A673 (cell line): ENCODE data around the gene IGLON5. TPM values are rescaled to one million over a fixed set of nuclear protein-coding genes. Genes with fewer than 3 reads are reported as not detected.

Source experiments
- BruUV-seq: library from RNA; stranded (reverse); fragments of 400-500 nt; replicated peaks from 2 replicates; lab custom pipeline; 2021; lab: Mats Ljungman, UMichigan
- CTCF ChIA-PET: fragments of 300-600 bp; sonication (Branson Sonifier 250); formaldehyde crosslinking; loops from one replicate; lab custom pipeline; 2022; ENCODE audit warnings: antibody characterized with exemption; lab: Charles Lee
- POLR2A ChIA-PET: fragments of 300-600 bp; sonication (Branson Sonifier 250); formaldehyde crosslinking; loops from one replicate; lab custom pipeline; 2022; ENCODE audit warnings: antibody characterized with exemption; ENCODE audit not compliant: low non-redundant PET; lab: Charles Lee
- DNase-seq: peaks from one replicate; pipeline ENCODE4 v3.0.0-alpha.2; 2015; ENCODE audit warnings: low spot score
- H3K27ac ChIP-seq: fragments of 200-600 bp; sonication (generic); 2 replicates; pipeline ENCODE4 v1.5.1; 2016; ENCODE audit warnings: mixed run types, low read depth, mild to moderate bottlenecking, mixed read lengths, antibody characterized with exemption, low read length; ENCODE audit not compliant: poor library complexity, severe bottlenecking
- H3K27me3 ChIP-seq: fragments of 200-600 bp; sonication (generic); replicated peaks from 2 replicates; pipeline ENCODE4 v1.6.1; 2017; ENCODE audit warnings: mixed run types, low read depth, mild to moderate bottlenecking, mixed read lengths, antibody characterized with exemption, low read length; ENCODE audit not compliant: insufficient read depth, poor library complexity
- H3K36me3 ChIP-seq: fragments of 200-600 bp; sonication (generic); 2 replicates; pipeline ENCODE4 v1.6.1; 2016; ENCODE audit warnings: mixed run types, mild to moderate bottlenecking, mixed read lengths, antibody characterized with exemption, low read length; ENCODE audit not compliant: insufficient read depth, poor library complexity, severe bottlenecking
- H3K4me1 ChIP-seq: fragments of 200-600 bp; sonication (generic); 2 replicates; pipeline ENCODE4 v1.6.1; 2017; ENCODE audit warnings: mixed run types, mild to moderate bottlenecking, mixed read lengths, antibody characterized with exemption, low read length; ENCODE audit not compliant: insufficient read depth, poor library complexity, severe bottlenecking
- H3K4me3 ChIP-seq: fragments of 200-600 bp; sonication (generic); 2 replicates; pipeline ENCODE4 v1.5.1; 2016; ENCODE audit warnings: low read depth, mixed run types, mild to moderate bottlenecking, mixed read lengths, low read length; ENCODE audit not compliant: poor library complexity, severe bottlenecking
- H3K9me3 ChIP-seq: fragments of 200-600 bp; sonication (generic); 2 replicates; pipeline ENCODE4 v1.6.1; 2016; ENCODE audit warnings: mixed run types, low read depth, mild to moderate bottlenecking, mixed read lengths, antibody characterized with exemption, low read length; ENCODE audit not compliant: poor library complexity, severe bottlenecking
- EZH2 ChIP-seq: fragments of 200-600 bp; sonication (generic); IDR thresholded peaks from 2 replicates; pipeline ENCODE4 v1.6.1; 2017; ENCODE audit warnings: borderline replicate concordance, low read depth, mild to moderate bottlenecking, mixed read lengths, antibody characterized with exemption, low read length; ENCODE audit not compliant: poor library complexity, severe bottlenecking
- intact Hi-C: fragments of 100-400 bp; cut with micrococcal nuclease; formaldehyde crosslinking; loops from one replicate; pipeline ENCODE4 v1.10.0; 2022; ENCODE audit not compliant: unreplicated experiment
- total RNA-seq: library from RNA; stranded (reverse); gene quantifications from 2 replicates; pipeline ENCODE4 v1.2.3, GENCODE V29; 2021
- TF ChIP-seq, protein P1 (sequence below): fragments of 300-800, 200-600 bp; sonication (generic); conservative IDR thresholded peaks from 2 replicates; pipeline ENCODE4 v1.5.1; 2017; ENCODE audit warnings: low read depth, mild to moderate bottlenecking, antibody characterized with exemption, low read length, moderate library complexity, mixed read lengths

Gene IGLON5
- total RNA-seq, 1 experiment from 2014 or later = 0.39 TPM

DNA sequence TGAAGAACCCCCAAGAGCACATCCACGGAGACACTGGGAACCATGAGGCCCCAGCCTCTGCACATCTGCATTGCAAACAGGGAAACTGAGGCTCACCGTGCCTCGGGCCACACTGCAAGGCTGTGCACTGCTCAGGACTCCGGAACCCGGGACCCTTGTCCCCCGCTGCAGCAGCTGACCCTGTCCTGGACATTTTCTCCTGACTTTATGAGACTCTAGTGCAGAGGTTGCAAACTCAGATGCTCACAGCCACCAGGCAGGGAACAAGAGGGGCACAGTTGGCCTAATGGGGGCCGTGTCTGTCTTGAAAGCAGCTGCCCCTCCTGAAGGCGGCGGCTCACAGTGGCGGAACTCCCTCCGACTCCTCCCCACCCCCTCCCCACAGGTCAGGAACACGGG is 16.5 kb upstream of the IGLON5 start:
- CTCF ChIA-PET = no interaction called here
- no TSS peak for BruUV-seq
- no peak overlapping the region for H3K4me3 ChIP-seq
- POLR2A ChIA-PET = no interaction called here
- TF ChIP-seq, protein P1, sequence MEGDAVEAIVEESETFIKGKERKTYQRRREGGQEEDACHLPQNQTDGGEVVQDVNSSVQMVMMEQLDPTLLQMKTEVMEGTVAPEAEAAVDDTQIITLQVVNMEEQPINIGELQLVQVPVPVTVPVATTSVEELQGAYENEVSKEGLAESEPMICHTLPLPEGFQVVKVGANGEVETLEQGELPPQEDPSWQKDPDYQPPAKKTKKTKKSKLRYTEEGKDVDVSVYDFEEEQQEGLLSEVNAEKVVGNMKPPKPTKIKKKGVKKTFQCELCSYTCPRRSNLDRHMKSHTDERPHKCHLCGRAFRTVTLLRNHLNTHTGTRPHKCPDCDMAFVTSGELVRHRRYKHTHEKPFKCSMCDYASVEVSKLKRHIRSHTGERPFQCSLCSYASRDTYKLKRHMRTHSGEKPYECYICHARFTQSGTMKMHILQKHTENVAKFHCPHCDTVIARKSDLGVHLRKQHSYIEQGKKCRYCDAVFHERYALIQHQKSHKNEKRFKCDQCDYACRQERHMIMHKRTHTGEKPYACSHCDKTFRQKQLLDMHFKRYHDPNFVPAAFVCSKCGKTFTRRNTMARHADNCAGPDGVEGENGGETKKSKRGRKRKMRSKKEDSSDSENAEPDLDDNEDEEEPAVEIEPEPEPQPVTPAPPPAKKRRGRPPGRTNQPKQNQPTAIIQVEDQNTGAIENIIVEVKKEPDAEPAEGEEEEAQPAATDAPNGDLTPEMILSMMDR = no peak
- TF ChIP-seq EZH2 = no peak
- no peaks in the 10 kb centered on the region for H3K27me3 ChIP-seq
- H3K4me1 ChIP-seq = no peaks in the 10 kb centered on the region
- no peak for DNase-seq
- intact Hi-C loops = no loop called here
- H3K27ac ChIP-seq = no peak overlapping the region
- H3K36me3 ChIP-seq = no peaks in the 10 kb centered on the region
- H3K9me3 ChIP-seq = no peaks in the 10 kb centered on the region

DNA sequence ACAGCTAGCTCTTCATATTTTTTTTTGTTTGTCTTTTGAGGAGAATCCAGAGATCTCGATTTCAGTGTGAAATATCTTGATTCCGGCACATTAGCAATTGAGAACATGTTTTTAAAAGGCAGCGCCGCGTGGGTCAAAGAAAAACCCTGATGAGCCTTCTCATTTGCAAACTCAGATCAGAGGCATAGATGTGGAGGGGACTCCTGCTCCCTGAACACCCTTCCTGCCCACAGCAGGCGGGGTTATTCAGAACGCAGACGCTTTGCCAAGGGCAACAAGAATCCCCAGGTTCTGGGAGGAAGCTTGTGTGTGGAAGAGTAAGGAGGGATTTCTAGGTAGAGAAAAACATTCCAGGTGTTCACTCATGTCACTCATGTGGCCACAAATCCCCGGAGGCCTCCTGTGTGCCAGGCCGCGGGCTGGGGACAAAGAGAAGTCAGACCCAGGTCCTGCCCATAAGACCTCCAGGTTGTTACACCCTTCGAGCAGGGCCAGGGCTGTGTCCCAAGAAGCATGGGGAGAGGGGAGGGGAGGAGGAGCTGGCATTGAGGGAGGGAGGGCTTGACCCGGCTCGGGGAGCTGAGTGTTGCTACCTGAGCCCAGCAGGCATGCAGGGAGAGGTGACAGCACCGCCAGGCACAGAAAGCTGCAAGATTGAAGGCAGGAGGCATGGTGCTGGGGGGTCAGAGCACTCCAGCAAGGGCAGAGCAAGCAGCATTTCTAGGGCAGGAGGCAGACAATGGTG is 15.9 kb upstream of the IGLON5 start:
- H3K4me3 ChIP-seq = no peak overlapping the region
- ChIA-PET CTCF (no interaction called here), POLR2A (no interaction called here)
- H3K4me1 ChIP-seq = no peaks in the 10 kb centered on the region
- BruUV-seq = no TSS peak
- H3K9me3 ChIP-seq = no peaks in the 10 kb centered on the region
- DNase-seq = no peak
- H3K36me3 ChIP-seq = no peaks in the 10 kb centered on the region
- no peak overlapping the region for H3K27ac ChIP-seq
- intact Hi-C loops = no loop called here
- TF ChIP-seq EZH2 = no peak
- TF ChIP-seq, protein P1 = no peak
- no peaks in the 10 kb centered on the region for H3K27me3 ChIP-seq

DNA sequence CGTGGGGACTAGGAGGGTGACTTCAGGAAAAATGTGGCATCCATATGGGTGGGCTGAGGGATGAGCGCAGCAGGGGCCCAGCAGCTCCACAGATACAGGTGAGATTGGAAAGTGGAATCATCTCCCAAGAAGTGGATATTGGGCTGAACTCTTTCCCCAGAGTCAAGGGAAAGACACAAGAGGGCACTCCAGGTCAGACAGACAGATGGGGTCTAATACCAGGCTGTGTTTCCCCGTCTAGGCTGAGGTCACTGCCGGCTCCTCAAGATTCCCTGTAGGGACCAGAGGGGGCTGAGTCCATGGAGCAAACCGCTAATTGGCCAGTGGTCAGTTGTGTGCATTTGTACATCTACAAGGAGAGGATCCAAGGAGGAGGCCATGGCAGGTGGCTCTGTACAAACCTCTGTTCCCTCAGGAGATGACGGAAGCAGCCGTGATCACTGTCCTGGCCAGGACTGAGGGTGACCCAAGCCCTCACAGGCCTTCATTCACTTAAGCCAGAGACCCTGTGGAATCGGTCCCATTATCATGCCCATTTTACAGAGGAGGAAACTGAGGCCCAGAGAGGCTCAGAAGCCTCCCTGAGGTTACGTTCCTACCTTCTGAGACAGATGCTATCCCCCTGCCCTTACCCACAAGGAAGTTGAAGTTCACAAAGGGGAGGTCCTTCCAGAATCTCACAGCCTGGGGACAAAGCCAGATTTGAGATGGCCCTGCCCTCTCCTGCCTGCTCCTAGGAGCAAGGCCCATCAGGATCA is 14.9 kb upstream of the IGLON5 start:
- H3K4me3 ChIP-seq = no peak overlapping the region
- H3K9me3 ChIP-seq = no peaks in the 10 kb centered on the region
- no peaks in the 10 kb centered on the region for H3K27me3 ChIP-seq
- H3K4me1 ChIP-seq = no peaks in the 10 kb centered on the region
- H3K27ac ChIP-seq = no peak overlapping the region
- H3K36me3 ChIP-seq = no peaks in the 10 kb centered on the region
- intact Hi-C loops = no loop called here
- TF ChIP-seq, protein P1 = no peak
- no peak for TF ChIP-seq EZH2
- no TSS peak for BruUV-seq
- POLR2A ChIA-PET = interaction anchor here (0.6 kb wide), 1 partner anchor 373 kb away, joined by 9 read pairs; no protein-coding TSS in a partner anchor
- CTCF ChIA-PET = no interaction called here
- no peak for DNase-seq
